H9 (cell line): ENCODE results near the gene FETUB. TPM values are rescaled to one million over a fixed set of nuclear protein-coding genes. Genes with fewer than 3 reads are reported as not detected.

Source experiments
- DNase-seq: peaks from one replicate; pipeline ENCODE4 v3.0.0-alpha.2; 2017
- H2AFZ ChIP-seq: one replicate; pipeline ENCODE4 v1.6.1; 2013; ENCODE audit warnings: mild to moderate bottlenecking, low read length, control low read depth, moderate library complexity
- H2AK5ac ChIP-seq: 2 replicates; pipeline ENCODE4 v1.6.1; 2013; ENCODE audit warnings: low read length, control low read depth, mixed read lengths; ENCODE audit not compliant: insufficient read length
- H2BK120ac ChIP-seq: one replicate; pipeline ENCODE4 v1.6.1; 2013; ENCODE audit warnings: low read depth, mild to moderate bottlenecking, low read length, control low read depth, inconsistent platforms; ENCODE audit not compliant: poor library complexity, severe bottlenecking
- H2BK12ac ChIP-seq: 2 replicates; pipeline ENCODE4 v1.6.1; 2013; ENCODE audit warnings: low read length, control low read depth, mixed read lengths, low read depth; ENCODE audit not compliant: insufficient read length
- H2BK15ac ChIP-seq: 2 replicates; pipeline ENCODE4 v1.6.1; 2013; ENCODE audit warnings: low read depth, low read length, control low read depth
- H2BK20ac ChIP-seq: one replicate; pipeline ENCODE4 v1.6.1; 2013; ENCODE audit warnings: low read depth, mild to moderate bottlenecking, low read length, control low read depth, inconsistent platforms; ENCODE audit not compliant: poor library complexity, severe bottlenecking
- H2BK5ac ChIP-seq: 2 replicates; pipeline ENCODE4 v1.6.1; 2013; ENCODE audit warnings: low read length, control low read depth, mixed read lengths; ENCODE audit not compliant: insufficient read length
- H3K14ac ChIP-seq: 2 replicates; pipeline ENCODE4 v1.6.1; 2013; ENCODE audit warnings: low read length, control low read depth; ENCODE audit not compliant: insufficient read depth
- H3K18ac ChIP-seq: 2 replicates; pipeline ENCODE4 v1.6.1; 2013; ENCODE audit warnings: low read depth, mild to moderate bottlenecking, mixed read lengths, low read length, control low read depth; ENCODE audit not compliant: insufficient read length
- H3K23ac ChIP-seq: 2 replicates; pipeline ENCODE4 v1.6.1; 2013; ENCODE audit warnings: low read length, control low read depth, mixed read lengths, low read depth; ENCODE audit not compliant: insufficient read length
- H3K23me2 ChIP-seq: 2 replicates; pipeline ENCODE4 v1.6.1; 2013; ENCODE audit warnings: low read depth, mild to moderate bottlenecking, mixed read lengths, low read length, control low read depth; ENCODE audit not compliant: insufficient read length, poor library complexity, severe bottlenecking
- H3K27ac ChIP-seq: 2 replicates; pipeline ENCODE4 v1.5.1; 2013; ENCODE audit warnings: low read length, control low read depth, mixed read lengths, low read depth; ENCODE audit not compliant: insufficient read length
- H3K27me3 ChIP-seq: 2 replicates; pipeline ENCODE4 v1.6.1; 2013; ENCODE audit warnings: low read length, control low read depth, inconsistent platforms; ENCODE audit not compliant: insufficient read depth
- H3K4ac ChIP-seq: 2 replicates; pipeline ENCODE4 v1.6.1; 2013; ENCODE audit warnings: low read depth, mild to moderate bottlenecking, control low read depth, inconsistent platforms, low read length, moderate library complexity
- H3K4me1 ChIP-seq: 2 replicates; pipeline ENCODE4 v1.6.1; 2013; ENCODE audit warnings: low read length, control low read depth, inconsistent platforms; ENCODE audit not compliant: insufficient read depth
- H3K4me2 ChIP-seq: 2 replicates; pipeline ENCODE4 v1.6.1; 2013; ENCODE audit warnings: low read length, control low read depth, mixed read lengths; ENCODE audit not compliant: insufficient read length, insufficient read depth
- H3K56ac ChIP-seq: 2 replicates; pipeline ENCODE4 v1.6.1; 2013; ENCODE audit warnings: low read depth, mild to moderate bottlenecking, mixed read lengths, low read length, control low read depth; ENCODE audit not compliant: insufficient read length
- H3K79me1 ChIP-seq: 2 replicates; pipeline ENCODE4 v1.6.1; 2013; ENCODE audit warnings: low read depth, mild to moderate bottlenecking, moderate library complexity, low read length, control low read depth, inconsistent platforms; ENCODE audit not compliant: insufficient read depth, poor library complexity, severe bottlenecking
- H3K79me2 ChIP-seq: 2 replicates; pipeline ENCODE4 v1.6.1; 2013; ENCODE audit warnings: low read length, control low read depth, inconsistent platforms; ENCODE audit not compliant: insufficient read depth
- H3K9ac ChIP-seq: 2 replicates; pipeline ENCODE4 v1.6.1; 2013; ENCODE audit warnings: low read length, control low read depth, mixed read lengths; ENCODE audit not compliant: insufficient read length; ENCODE audit errors: extremely low read depth
- H3K9me3 ChIP-seq: one replicate; pipeline ENCODE4 v1.6.1; 2013; ENCODE audit warnings: low read depth, low read length, inconsistent platforms; ENCODE audit not compliant: control insufficient read depth
- H3T11ph ChIP-seq: one replicate; pipeline ENCODE4 v1.6.1; 2013; ENCODE audit warnings: mild to moderate bottlenecking, low read length, control low read depth, inconsistent platforms
- H4K20me1 ChIP-seq: one replicate; pipeline ENCODE4 v1.6.1; 2013; ENCODE audit not compliant: control insufficient read depth, insufficient read length, insufficient read depth
- H4K5ac ChIP-seq: 2 replicates; pipeline ENCODE4 v1.6.1; 2013; ENCODE audit warnings: low read depth, mild to moderate bottlenecking, mixed read lengths, low read length, control low read depth; ENCODE audit not compliant: insufficient read length
- H4K8ac ChIP-seq: replicated peaks from 2 replicates; pipeline ENCODE4 v1.6.1; 2013; ENCODE audit warnings: low read length, control low read depth, mixed read lengths, low read depth; ENCODE audit not compliant: insufficient read length
- H4K91ac ChIP-seq: 2 replicates; pipeline ENCODE4 v1.6.1; 2013; ENCODE audit warnings: low read depth, mild to moderate bottlenecking, moderate library complexity, mixed read lengths, low read length, control low read depth; ENCODE audit not compliant: insufficient read length
- H3K27ac Mint-ChIP-seq, 3 experiments: 2 replicates in 2 of 3; 3 replicates in 1 of 3; pipeline ENCODE4 v1.8.0; 2020 to 2021; ENCODE audit warnings: mixed read lengths in 3 of 3, mild to moderate bottlenecking in 1 of 3, moderate library complexity in 1 of 3
- H3K27me3 Mint-ChIP-seq: 2 replicates; pipeline ENCODE4 v1.8.0; 2021; ENCODE audit warnings: low read depth, mild to moderate bottlenecking, moderate library complexity, mixed read lengths
- H3K36me3 Mint-ChIP-seq, 3 experiments: 2 replicates in 2 of 3; 3 replicates in 1 of 3; pipeline ENCODE4 v1.8.0; 2020 to 2021; ENCODE audit warnings: low read depth in 3 of 3, mixed read lengths in 3 of 3; ENCODE audit not compliant: insufficient read depth in 1 of 3
- H3K4me1 Mint-ChIP-seq, 2 experiments: 2 replicates each; pipeline ENCODE4 v1.8.0; 2020; ENCODE audit warnings: mixed read lengths in 2 of 2
- H3K4me3 Mint-ChIP-seq, 2 experiments: 2 replicates in 1 of 2; 3 replicates in 1 of 2; pipeline ENCODE4 v1.8.0; 2020 to 2021; ENCODE audit warnings: mild to moderate bottlenecking in 2 of 2, mixed read lengths in 2 of 2, moderate library complexity in 1 of 2
- H3K9me3 Mint-ChIP-seq, 2 experiments: 2 replicates in 1 of 2; 3 replicates in 1 of 2; pipeline ENCODE4 v1.8.0; 2020; ENCODE audit warnings: mild to moderate bottlenecking in 2 of 2, mixed read lengths in 2 of 2, moderate library complexity in 1 of 2
- total RNA-seq: library from RNA; stranded (reverse); gene quantifications from 2 replicates; pipeline ENCODE4 v1.2.1, GENCODE V29; 2021
- TF ChIP-seq, protein P1 (sequence below): fragments of 200-600 bp; sonication (generic); conservative IDR thresholded peaks from 3 replicates; pipeline ENCODE4 v1.8.0; 2021; ENCODE audit warnings: antibody characterized with exemption, mild to moderate bottlenecking

FETUB gene
- total RNA-seq, 1 experiment from 2014 or later, result not detected

DNA sequence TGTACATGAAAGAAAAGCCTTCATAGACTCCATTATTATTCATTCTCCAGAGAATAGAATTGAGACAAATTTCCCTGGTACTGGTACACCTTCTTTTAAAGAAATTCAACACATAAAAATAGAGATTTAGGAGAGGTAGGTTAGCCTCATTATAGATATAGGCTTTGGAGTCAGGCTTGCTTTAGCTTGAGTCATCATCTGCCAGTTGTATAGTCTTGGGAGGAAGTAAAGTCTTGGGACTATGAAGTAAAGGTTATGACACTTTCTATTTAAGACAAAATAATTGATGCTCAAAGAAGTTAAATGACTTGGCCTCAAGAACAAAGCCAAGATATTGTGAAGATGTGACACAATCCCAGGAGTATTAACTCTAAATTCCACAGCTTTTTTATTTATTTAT, 30.0 kb downstream of the FETUB start:
- Mint-ChIP-seq H3K9me3 (no peaks in the 10 kb centered on the region), H3K27me3 (peaks cover 11% of the 10 kb centered on the region), H3K27ac (no peak overlapping the region), H3K4me1 (peaks cover 7 to 21% of the 10 kb centered on the region in 2 experiments), H3K4me3 (no peak overlapping the region), H3K36me3 (no peaks in the 10 kb centered on the region)
- Histone ChIP-seq H4K5ac (no peak overlapping the region), H2AK5ac (no peak overlapping the region), H3K9ac (no peak overlapping the region), H3K23ac (no peak overlapping the region), H3K4me2 (no peak overlapping the region), H2BK5ac (no peak overlapping the region), H4K8ac (no peak overlapping the region), H3K79me1 (no peaks in the 10 kb centered on the region), H3K4me1 (peaks cover 3% of the 10 kb centered on the region; the same call in 1 of the 2 replicates), H3K9me3 (no peaks in the 10 kb centered on the region), H3K79me2 (no peaks in the 10 kb centered on the region), H3T11ph (no peak overlapping the region), H3K23me2 (no peaks in the 10 kb centered on the region), H3K18ac (no peak overlapping the region), H2BK20ac (no peak overlapping the region), H4K91ac (no peak overlapping the region), H2BK120ac (no peak overlapping the region), H3K56ac (no peak overlapping the region), H2BK15ac (no peak overlapping the region), H3K4ac (no peak overlapping the region), H3K27ac (no peak overlapping the region), H4K20me1 (no peaks in the 10 kb centered on the region), H3K14ac (no peak overlapping the region), H2AFZ (no peak overlapping the region), H3K27me3 (no peaks in the 10 kb centered on the region), H2BK12ac (no peak overlapping the region)
- DNase-seq, result no peak
- TF ChIP-seq, protein P1, sequence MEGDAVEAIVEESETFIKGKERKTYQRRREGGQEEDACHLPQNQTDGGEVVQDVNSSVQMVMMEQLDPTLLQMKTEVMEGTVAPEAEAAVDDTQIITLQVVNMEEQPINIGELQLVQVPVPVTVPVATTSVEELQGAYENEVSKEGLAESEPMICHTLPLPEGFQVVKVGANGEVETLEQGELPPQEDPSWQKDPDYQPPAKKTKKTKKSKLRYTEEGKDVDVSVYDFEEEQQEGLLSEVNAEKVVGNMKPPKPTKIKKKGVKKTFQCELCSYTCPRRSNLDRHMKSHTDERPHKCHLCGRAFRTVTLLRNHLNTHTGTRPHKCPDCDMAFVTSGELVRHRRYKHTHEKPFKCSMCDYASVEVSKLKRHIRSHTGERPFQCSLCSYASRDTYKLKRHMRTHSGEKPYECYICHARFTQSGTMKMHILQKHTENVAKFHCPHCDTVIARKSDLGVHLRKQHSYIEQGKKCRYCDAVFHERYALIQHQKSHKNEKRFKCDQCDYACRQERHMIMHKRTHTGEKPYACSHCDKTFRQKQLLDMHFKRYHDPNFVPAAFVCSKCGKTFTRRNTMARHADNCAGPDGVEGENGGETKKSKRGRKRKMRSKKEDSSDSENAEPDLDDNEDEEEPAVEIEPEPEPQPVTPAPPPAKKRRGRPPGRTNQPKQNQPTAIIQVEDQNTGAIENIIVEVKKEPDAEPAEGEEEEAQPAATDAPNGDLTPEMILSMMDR, result no peak
